IMR-90 (cell line): Measurements from ENCODE around the gene PEX5L. TPM values are rescaled to one million over a fixed set of nuclear protein-coding genes. Genes with fewer than 3 reads are reported as not detected.

Experiments used
- ATAC-seq: fragments of 200-7000 bp; cut with Tn5 transposase; 2 replicates; pipeline ENCODE4 v1.9.1; 2020; ENCODE audit warnings: low read depth, mild to moderate bottlenecking, moderate library complexity
- BruUV-seq: library from RNA; stranded (reverse); fragments of 400-500 nt; replicated peaks from 2 replicates; lab custom pipeline; 2021; lab: Mats Ljungman, UMichigan
- CTCF ChIA-PET: fragments of 300-600 bp; formaldehyde crosslinking; extraction: SDS; loops from one replicate; lab custom pipeline; 2021; ENCODE audit warnings: antibody characterized with exemption; lab: Yijun Ruan, JAX
- POLR2A ChIA-PET: fragments of 300-600 bp; sonication (Branson Sonifier 250); formaldehyde crosslinking; loops from one replicate; lab custom pipeline; 2022; ENCODE audit warnings: antibody characterized with exemption; ENCODE audit not compliant: unreplicated experiment; lab: Charles Lee
- DNase-seq: peaks from one replicate; pipeline ENCODE4 v3.0.0; 2013
- H2AFZ ChIP-seq: replicated peaks from 2 replicates; pipeline ENCODE3; 2013; ENCODE audit warnings: low read length, mild to moderate bottlenecking; ENCODE audit not compliant: poor library complexity
- H2AK5ac ChIP-seq: 2 replicates; pipeline ENCODE4 v1.6.1; 2013; ENCODE audit warnings: low read depth, low read length, inconsistent platforms
- H2AK9ac ChIP-seq: replicated peaks from 2 replicates; pipeline ENCODE3; 2013; ENCODE audit warnings: mild to moderate bottlenecking, low read depth, low read length, moderate library complexity; ENCODE audit not compliant: poor library complexity
- H2BK120ac ChIP-seq: 2 replicates; pipeline ENCODE4 v1.6.1; 2013; ENCODE audit warnings: low read depth, low read length, inconsistent platforms
- H2BK15ac ChIP-seq: 3 replicates; pipeline ENCODE4 v1.6.1; 2013; ENCODE audit warnings: low read depth, low read length, inconsistent platforms
- H2BK20ac ChIP-seq: 2 replicates; pipeline ENCODE4 v1.6.1; 2013; ENCODE audit warnings: low read depth, mild to moderate bottlenecking, inconsistent platforms, low read length, moderate library complexity
- H2BK5ac ChIP-seq: 2 replicates; pipeline ENCODE4 v1.6.1; 2013; ENCODE audit warnings: mild to moderate bottlenecking, low read depth, low read length, inconsistent platforms; ENCODE audit not compliant: poor library complexity, severe bottlenecking
- H3K14ac ChIP-seq: replicated peaks from 2 replicates; pipeline ENCODE4 v1.6.1; 2013; ENCODE audit warnings: low read depth, low read length, inconsistent platforms
- H3K18ac ChIP-seq: 2 replicates; pipeline ENCODE4 v1.6.1; 2013; ENCODE audit warnings: low read depth, low read length, control low read depth
- H3K23ac ChIP-seq: 2 replicates; pipeline ENCODE4 v1.6.1; 2013; ENCODE audit warnings: low read depth, low read length, inconsistent platforms
- H3K27ac ChIP-seq: 2 replicates; pipeline ENCODE4 v1.5.1; 2013; ENCODE audit warnings: mild to moderate bottlenecking, control low read depth, low read length; ENCODE audit not compliant: insufficient read depth
- H3K27me3 ChIP-seq: 2 replicates; pipeline ENCODE4 v1.6.1; 2013; ENCODE audit warnings: low read length; ENCODE audit not compliant: control insufficient read depth, insufficient read depth
- H3K36me3 ChIP-seq: 2 replicates; pipeline ENCODE4 v1.6.1; 2013; ENCODE audit warnings: low read length, mixed read lengths; ENCODE audit not compliant: control insufficient read depth, insufficient read depth
- H3K4ac ChIP-seq: 2 replicates; pipeline ENCODE4 v1.6.1; 2013; ENCODE audit warnings: low read depth, low read length, inconsistent platforms
- H3K4me1 ChIP-seq: 2 replicates; pipeline ENCODE4 v1.6.1; 2013; ENCODE audit warnings: low read length, mixed read lengths; ENCODE audit not compliant: control insufficient read depth, insufficient read depth
- H3K4me2 ChIP-seq: 2 replicates; pipeline ENCODE4 v1.6.1; 2013; ENCODE audit warnings: low read depth, mild to moderate bottlenecking, control low read depth, low read length, moderate library complexity
- H3K4me3 ChIP-seq: 2 replicates; pipeline ENCODE4 v1.5.1; 2013; ENCODE audit warnings: low read depth, mild to moderate bottlenecking, control low read depth, low read length, moderate library complexity; ENCODE audit not compliant: insufficient read depth
- H3K56ac ChIP-seq: 2 replicates; pipeline ENCODE4 v1.6.1; 2013; ENCODE audit warnings: low read length, inconsistent platforms; ENCODE audit not compliant: insufficient read depth; ENCODE audit errors: extremely low read depth
- H3K79me1 ChIP-seq, 2 experiments: 2 replicates each; pipeline ENCODE4 v1.6.1; 2013; ENCODE audit warnings: low read length in 2 of 2, inconsistent platforms in 1 of 2, low read depth in 1 of 2
- H3K9ac ChIP-seq: 2 replicates; pipeline ENCODE4 v1.6.1; 2013; ENCODE audit warnings: low read depth, low read length, control low read depth
- H3K9me1 ChIP-seq: 2 replicates; pipeline ENCODE4 v1.6.1; 2013; ENCODE audit warnings: low read length, inconsistent platforms; ENCODE audit not compliant: insufficient read depth
- H3K9me3 ChIP-seq: 2 replicates; pipeline ENCODE4 v1.6.1; 2013; ENCODE audit warnings: low read length; ENCODE audit not compliant: control insufficient read depth, insufficient read depth
- H4K20me1 ChIP-seq: 2 replicates; pipeline ENCODE4 v1.6.1; 2013; ENCODE audit warnings: low read length, inconsistent platforms; ENCODE audit not compliant: insufficient read depth
- H4K5ac ChIP-seq: 2 replicates; pipeline ENCODE4 v1.6.1; 2013; ENCODE audit warnings: mild to moderate bottlenecking, low read depth, low read length, control low read depth
- H4K8ac ChIP-seq, 2 experiments: 2 replicates each; pipeline ENCODE4 v1.6.1; 2013; ENCODE audit warnings: low read depth in 2 of 2, low read length in 2 of 2, control low read depth in 1 of 2, inconsistent platforms in 1 of 2
- H4K91ac ChIP-seq: 2 replicates; pipeline ENCODE4 v1.6.1; 2013; ENCODE audit warnings: low read depth, low read length, inconsistent platforms; ENCODE audit not compliant: insufficient read depth
- FOS ChIP-seq: fragments of 150-350 bp; IDR thresholded peaks from 2 replicates; pipeline ENCODE4 v1.6.1; 2016; ENCODE audit warnings: low read depth, low read length
- MXI1 ChIP-seq: IDR thresholded peaks from 2 replicates; pipeline ENCODE4 v1.6.1; 2012; ENCODE audit warnings: low read depth, mild to moderate bottlenecking, low read length, moderate library complexity, borderline replicate concordance
- POLR2A ChIP-seq: IDR thresholded peaks from 2 replicates; pipeline ENCODE4 v1.6.1; 2012; ENCODE audit warnings: mild to moderate bottlenecking, low read depth, low read length
- RAD21 ChIP-seq: IDR thresholded peaks from 2 replicates; pipeline ENCODE4 v1.6.1; 2012; ENCODE audit warnings: low read length, improper control_type of control experiment
- WGBS, 2 experiments: methylation state at CpG; one replicate each; pipeline versions ENCODE4 v1.1.5 to v1.1.7; 2013; ENCODE audit warnings: missing lambda C conversion rate in 2 of 2; ENCODE audit not compliant: insufficient read length in 1 of 2; ENCODE audit errors: extremely low coverage in 2 of 2; 5-methylcytosine and 5-hydroxymethylcytosine counted together
- dilution Hi-C: fragments of 300-500 bp; cut with HindIII; formaldehyde crosslinking; loops from one replicate; pipeline ENCODE4 v1.14.3; 2018; ENCODE audit warnings: low sequenced_read_pairs; ENCODE audit not compliant: unreplicated experiment
- in situ Hi-C: fragments of 300-500 bp; cut with MboI; formaldehyde crosslinking; loops from 3 replicates; pipeline ENCODE4 v1.14.3; 2019; ENCODE audit warnings: low sequenced_read_pairs, inconsistent platforms, mixed read lengths
- intact Hi-C: fragments of 100-400 bp; cut with micrococcal nuclease; formaldehyde crosslinking; loops from 2 replicates; pipeline ENCODE4 v1.10.0; 2022
- polyA plus RNA-seq, 3 experiments: library from polyadenylated mRNA; depleted of rRNA; stranded (reverse); fragments of >200 nt; gene quantifications; 2 replicates each; pipeline ENCODE4 v1.2.3, GENCODE V29; 2012; ENCODE audit warnings: low replicate concordance in 1 of 3
- total RNA-seq: library from RNA; depleted of rRNA; stranded (reverse); fragments of >200 nt; gene quantifications from 2 replicates; pipeline ENCODE4 v1.2.3, GENCODE V29; 2012
- TF ChIP-seq, protein P1 (sequence below): conservative IDR thresholded peaks from 2 replicates; pipeline ENCODE4 v1.5.1; 2012; ENCODE audit warnings: mild to moderate bottlenecking, low read depth, low read length, improper control_type of control experiment

The PEX5L gene
- total and polyA plus RNA-seq, 2 of the 4 experiments (the other 2 are of a cell fraction) = not detected

DNA sequence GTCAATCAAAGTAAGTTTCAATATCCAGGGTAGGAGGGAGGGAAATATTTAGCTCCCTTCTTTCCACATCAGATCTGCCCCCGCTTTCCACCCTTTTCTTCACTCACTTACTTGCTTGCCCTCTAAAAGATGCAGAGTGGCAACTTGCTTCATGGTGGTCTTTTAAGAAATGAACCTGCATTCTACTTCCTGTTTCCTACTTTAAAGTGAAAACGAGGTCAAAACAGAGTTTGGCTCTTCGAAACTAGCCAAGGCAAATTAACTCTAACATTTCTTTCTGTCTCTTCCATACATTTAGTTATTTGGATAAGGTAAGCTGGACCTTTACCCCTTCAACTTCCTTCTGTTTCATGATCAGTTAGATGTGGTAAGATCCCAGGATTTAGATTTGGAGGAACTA lies 34.2 kb upstream of the PEX5L start:
- no peak for TF ChIP-seq RAD21
- TF ChIP-seq, protein P1, sequence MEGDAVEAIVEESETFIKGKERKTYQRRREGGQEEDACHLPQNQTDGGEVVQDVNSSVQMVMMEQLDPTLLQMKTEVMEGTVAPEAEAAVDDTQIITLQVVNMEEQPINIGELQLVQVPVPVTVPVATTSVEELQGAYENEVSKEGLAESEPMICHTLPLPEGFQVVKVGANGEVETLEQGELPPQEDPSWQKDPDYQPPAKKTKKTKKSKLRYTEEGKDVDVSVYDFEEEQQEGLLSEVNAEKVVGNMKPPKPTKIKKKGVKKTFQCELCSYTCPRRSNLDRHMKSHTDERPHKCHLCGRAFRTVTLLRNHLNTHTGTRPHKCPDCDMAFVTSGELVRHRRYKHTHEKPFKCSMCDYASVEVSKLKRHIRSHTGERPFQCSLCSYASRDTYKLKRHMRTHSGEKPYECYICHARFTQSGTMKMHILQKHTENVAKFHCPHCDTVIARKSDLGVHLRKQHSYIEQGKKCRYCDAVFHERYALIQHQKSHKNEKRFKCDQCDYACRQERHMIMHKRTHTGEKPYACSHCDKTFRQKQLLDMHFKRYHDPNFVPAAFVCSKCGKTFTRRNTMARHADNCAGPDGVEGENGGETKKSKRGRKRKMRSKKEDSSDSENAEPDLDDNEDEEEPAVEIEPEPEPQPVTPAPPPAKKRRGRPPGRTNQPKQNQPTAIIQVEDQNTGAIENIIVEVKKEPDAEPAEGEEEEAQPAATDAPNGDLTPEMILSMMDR = no peak
- no peak for TF ChIP-seq POLR2A
- TF ChIP-seq MXI1 = no peak
- no peak for TF ChIP-seq FOS
- Histone ChIP-seq H3K9ac (no peak overlapping the region), H3K36me3 (no peaks in the 10 kb centered on the region), H3K4me3 (no peak overlapping the region), H2AFZ (no peak overlapping the region), H3K79me1 (no peaks in the 10 kb centered on the region), H2BK120ac (no peak overlapping the region), H3K4me2 (no peak overlapping the region), H3K9me1 (no peaks in the 10 kb centered on the region), H2BK5ac (no peak overlapping the region), H2BK20ac (no peak overlapping the region), H4K5ac (no peak overlapping the region), H3K4me1 (no peaks in the 10 kb centered on the region), H4K20me1 (no peaks in the 10 kb centered on the region), H3K9me3 (peaks cover 5% of the 10 kb centered on the region), H3K56ac (no peak overlapping the region), H2AK9ac (no peak overlapping the region), H3K27me3 (no peaks in the 10 kb centered on the region), H4K8ac (no peak overlapping the region), H2BK15ac (no peak overlapping the region), H3K4ac (no peak overlapping the region), H3K23ac (no peak overlapping the region), H3K27ac (no peak overlapping the region), H3K18ac (no peak overlapping the region), H2AK5ac (no peak overlapping the region), H3K14ac (no peak overlapping the region), H4K91ac (no peak overlapping the region)
- DNase-seq (no peak), ATAC-seq (no peak)
- no TSS peak for BruUV-seq
- WGBS, 2 experiments = no CpG with 5 or more reads among the region's 3 CpGs
- dilution Hi-C loops = no loop called here
- in situ Hi-C loops = no loop called here
- ChIA-PET CTCF (no interaction called here), POLR2A (no interaction called here)
- intact Hi-C loops = no loop called here
